GM19468 (cell line): ENCODE data around the gene TIMM17A.
"Not testable (repeated sequence)": the region's sequence is repeated elsewhere in the genome, so short reads cannot be mapped to it uniquely, and the experiment has no call there.

ENCODE experiments used
- ATAC-seq: cut with Tn5 transposase; IDR thresholded peaks from one replicate; pipeline ENCODE4 v1.9.1; 2021; ENCODE audit warnings: mild to moderate bottlenecking, moderate library complexity, moderate number of reproducible peaks; ENCODE audit not compliant: unreplicated experiment; ENCODE audit errors: extremely low read depth

Gene TIMM17A

DNA sequence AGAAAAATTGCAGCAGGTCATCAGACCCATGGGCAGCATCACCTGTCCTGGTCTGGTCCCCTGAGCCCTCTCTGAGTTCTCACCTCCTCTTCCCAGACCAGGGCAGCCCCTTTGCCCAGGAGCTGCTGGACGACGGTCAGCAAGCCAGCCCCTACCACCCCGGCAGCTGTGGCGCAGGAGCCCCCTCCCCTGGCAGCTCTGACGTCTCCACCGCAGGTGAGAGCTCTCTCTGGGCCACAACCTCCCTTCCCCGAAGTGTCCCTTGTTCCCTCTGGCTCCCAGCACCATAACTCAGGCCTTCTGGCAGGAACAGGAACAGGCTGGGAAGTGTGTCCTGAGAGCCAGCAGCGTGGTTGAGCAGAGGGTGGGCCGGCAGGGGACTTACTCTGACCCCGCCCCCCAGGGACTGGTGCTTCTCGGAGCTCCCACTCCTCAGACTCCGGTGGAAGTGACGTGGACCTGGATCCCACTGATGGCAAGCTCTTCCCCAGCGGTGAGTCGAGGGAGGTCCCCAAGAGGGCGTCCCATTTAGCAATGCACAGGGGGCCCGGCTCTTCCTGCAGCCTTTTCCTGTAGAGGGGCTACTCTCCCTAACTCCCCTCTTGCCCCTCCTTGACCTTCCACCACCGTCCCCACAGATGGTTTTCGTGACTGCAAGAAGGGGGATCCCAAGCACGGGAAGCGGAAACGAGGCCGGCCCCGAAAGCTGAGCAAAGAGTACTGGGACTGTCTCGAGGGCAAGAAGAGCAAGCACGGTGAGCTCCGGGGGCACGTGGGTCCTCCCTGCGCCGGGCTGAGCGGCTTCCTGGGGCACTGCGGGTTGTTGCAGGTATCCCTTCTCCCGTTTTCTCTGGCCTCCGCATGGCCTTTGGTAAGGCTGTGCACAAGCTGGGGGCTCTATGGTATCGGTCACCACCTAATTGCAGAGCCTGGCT is 57.5 kb downstream of the TIMM17A start:
- ATAC-seq, result no peak

DNA sequence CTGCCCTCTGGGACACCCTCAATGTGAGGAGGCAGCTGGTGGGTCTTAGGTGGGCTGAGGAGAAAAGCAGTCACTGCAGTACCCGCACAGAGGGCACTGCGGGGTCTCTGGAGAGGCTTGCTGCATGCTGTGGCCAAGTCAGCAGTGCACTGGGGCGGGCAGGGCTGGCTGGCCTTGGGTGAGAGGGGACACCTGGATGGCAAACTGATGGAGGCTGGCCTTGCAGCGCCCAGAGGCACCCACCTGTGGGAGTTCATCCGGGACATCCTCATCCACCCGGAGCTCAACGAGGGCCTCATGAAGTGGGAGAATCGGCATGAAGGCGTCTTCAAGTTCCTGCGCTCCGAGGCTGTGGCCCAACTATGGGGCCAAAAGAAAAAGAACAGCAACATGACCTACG is 58.3 kb downstream of the TIMM17A start:
- no peak for ATAC-seq

DNA sequence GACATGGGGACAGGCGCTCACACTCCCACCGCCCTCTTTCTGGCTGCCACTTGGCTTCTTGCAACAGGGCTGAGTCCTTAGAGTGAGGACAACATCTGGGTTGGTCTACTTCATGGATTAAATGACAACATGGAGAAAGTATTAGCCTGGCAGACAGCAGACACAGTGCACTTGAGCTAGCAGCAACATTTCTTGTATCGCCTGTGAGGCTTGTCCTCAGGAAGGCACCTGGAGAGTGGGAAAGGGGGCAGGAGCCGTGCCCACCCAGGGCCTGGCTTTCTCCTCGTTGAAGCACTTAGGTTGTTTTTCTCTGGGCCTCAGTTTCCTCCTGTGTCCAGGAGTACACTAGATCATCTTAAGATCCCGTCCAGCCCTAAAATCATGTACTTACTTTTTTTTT is 58.8 kb downstream of the TIMM17A start:
- no peak for ATAC-seq

DNA sequence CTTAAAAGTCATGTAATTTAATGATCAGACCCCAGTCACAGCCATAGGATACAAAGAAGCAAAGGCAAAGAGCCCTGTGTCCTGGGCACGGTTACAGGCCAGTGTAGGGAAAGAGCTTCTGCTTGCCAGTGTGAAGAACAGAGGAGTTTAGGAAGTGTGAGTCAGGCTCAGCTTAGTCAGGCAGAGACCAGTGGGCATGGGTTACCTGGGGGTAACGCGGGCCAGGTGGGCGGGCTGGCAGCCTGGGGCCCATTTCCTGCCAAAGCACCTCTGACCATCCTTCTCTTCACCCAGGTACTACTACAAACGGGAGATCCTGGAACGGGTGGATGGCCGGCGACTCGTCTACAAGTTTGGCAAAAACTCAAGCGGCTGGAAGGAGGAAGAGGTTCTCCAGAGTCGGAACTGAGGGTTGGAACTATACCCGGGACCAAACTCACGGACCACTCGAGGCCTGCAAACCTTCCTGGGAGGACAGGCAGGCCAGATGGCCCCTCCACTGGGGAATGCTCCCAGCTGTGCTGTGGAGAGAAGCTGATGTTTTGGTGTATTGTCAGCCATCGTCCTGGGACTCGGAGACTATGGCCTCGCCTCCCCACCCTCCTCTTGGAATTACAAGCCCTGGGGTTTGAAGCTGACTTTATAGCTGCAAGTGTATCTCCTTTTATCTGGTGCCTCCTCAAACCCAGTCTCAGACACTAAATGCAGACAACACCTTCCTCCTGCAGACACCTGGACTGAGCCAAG is 59.8 kb downstream of the TIMM17A start:
- no peak for ATAC-seq

DNA sequence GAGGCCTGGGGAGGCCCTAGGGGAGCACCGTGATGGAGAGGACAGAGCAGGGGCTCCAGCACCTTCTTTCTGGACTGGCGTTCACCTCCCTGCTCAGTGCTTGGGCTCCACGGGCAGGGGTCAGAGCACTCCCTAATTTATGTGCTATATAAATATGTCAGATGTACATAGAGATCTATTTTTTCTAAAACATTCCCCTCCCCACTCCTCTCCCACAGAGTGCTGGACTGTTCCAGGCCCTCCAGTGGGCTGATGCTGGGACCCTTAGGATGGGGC is 60.3 kb downstream of the TIMM17A start:
- no peak for ATAC-seq

DNA sequence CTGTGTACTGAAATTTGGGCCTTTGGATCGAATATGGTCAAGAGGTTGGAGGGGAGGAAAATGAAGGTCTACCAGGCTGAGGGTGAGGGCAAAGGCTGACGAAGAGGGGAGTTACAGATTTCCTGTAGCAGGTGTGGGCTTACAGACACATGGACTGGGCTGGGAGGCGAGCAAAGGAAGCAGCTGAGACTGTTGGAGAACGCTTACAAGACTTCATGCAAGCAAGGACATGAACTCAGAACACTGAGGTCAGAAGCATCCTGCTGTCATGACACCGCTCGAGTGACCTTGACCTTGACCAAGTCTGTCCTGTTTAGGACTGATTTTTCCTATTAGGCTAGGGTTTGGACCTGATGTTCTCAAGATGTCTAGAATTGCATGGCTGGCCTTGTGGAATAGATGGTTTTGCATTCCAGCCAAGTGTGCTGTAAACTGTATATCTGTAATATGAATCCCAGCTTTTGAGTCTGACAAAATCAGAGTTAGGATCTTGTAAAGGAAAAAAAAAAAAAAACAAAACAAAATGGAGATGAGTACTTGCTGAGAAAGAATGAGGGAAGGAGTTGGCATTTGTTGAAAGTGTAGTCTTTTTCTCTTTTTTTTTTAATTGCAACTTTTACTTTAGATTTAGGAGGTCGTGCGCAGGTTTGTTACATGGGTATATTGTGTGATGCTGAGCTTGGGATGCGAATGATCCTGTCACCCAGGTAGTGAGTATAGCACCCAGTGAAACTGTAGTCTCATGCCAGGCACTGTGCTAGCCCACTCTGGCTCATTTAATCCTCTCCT is 60.9 kb downstream of the TIMM17A start:
- ATAC-seq, result no peak

DNA sequence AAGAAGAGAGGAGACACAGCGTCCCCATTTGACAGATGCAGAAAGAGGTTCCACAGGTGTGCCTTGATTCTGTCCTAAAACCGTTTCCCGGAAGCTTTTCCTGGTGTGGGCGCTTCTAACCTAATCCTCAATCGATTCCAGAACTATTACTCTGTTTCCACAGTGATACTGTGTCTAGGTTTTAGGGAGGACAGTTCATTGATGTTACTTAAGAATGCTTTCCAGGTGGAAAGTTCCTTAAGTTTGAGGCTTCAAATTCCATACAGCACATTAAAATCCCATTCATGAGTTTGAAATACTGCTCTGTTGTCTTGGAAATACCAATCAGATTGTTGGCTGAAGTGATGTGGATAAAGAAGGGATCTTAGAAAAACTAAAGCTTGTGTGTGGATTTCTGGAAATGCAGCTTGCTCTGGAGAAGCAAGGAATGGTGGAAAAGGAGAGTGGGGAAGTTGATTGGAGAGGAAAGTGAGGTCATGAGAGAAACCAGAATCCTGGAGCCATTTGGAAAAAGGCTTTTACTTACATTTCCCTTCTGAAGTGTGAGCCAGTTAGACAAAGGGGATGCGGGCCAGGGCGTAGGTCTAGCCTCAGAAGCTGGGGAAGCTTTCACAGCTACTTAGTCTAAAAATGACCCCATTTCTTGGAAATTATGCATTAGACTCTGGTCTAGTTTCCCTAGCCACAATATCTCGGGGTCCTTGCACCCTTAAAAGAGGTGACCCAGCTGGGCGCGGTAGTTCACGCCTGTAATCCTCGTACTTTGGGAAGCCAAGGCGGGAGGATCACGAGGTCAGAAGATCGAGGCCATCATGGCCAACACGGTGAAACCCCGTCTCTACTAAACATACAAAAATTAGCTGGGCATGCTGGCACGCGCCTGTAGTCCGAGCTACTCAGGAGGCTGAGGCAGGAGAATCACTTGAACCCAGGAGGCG is 61.8 kb downstream of the TIMM17A start:
- no peak for ATAC-seq

DNA sequence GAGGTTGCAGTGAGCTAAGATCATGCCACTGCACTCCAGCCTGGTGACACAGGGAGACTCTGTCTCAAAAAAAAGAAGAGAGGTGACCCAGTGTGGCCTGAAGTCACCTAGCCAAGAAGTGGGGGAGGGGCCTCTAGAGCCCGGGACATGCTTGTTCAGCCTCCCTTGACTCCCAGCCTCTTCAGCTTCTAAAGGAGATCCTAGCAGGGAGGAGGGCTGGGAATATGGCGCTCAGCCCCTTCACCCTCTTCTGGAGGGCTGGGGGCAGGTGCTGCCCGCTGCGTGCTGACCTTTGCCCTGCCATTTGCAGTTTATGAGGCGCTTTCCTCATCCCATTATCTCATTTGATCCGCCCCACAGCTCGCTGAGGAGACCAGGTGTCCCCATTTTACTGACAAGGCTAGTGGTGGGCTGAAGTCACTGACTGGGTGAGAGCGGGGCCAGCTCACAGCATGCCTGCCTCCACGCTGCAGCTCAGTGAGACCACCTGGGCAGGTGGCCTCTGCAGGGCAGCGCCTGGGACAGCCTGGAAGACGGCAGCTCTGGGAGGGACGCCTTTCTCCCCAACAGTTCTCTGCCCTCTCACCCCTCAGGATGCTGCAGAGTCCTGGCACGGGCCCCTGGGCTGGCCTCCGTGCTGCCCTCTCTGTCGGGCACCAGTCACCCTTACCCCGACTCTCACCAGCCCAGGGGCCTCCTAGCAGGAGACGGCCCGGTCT is 62.6 kb downstream of the TIMM17A start:
- ATAC-seq, result no peak

DNA sequence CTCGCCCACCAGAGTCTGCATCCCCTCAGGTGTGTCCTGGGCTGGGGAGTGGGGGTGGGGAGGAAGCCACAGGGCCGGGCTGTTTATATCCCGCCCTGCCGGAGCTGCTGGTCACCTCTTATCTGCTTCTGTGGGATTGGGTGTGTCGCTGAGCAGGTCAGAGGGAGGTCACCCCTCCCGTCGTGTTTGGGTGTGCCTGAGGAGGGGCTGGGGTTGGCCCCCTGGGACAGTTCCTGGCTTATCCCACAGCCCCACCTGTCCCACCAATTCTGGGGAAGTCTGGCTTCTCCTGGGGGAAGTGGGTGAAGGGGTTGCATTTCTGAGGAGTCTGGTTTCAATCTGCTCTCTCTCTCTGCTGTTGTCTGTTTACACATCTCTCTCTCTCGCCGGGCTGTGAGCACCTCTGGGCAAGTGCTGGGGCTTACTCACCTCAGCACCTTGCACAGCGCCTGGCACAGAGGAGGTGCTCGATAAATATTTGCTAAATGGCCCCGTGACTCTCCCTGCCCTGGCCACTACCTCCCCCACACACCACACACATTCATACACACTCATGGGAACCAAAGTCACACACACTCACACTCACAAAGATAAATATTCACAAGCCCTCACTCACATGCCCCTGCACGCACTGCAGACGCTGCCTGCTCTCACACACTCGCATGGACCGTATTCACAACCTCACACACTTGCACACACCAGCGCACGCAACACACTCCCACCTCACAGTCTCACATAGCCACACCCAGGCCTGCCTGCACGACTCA is 63.3 kb downstream of the TIMM17A start:
- no peak for ATAC-seq

DNA sequence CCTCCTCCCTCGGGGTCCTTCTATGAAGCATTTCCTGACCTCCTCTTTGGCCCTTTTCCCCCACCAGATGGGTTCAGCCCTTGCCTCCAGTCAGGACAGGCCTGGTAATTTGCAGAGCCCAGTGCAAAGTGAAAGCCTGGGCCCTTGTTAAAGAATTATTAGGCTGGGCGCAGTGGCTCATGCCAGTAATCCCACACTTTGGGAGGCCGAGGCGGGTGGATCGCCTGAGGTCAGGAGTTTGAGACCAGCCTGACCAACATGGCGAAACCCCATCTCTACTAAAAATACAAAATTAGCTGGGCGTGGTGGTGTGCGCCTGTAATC is 63.9 kb downstream of the TIMM17A start:
- not testable (repeated sequence) for ATAC-seq
